Fibroblast of lung (primary cell): ENCODE data around the gene ATG10.

Source experiments
- CTCF ChIP-seq, 2 donors: IDR thresholded peaks in 1 of 2; conservative IDR thresholded peaks in 1 of 2; 1 replicate in 1 of 2; 2 replicates in 1 of 2; pipeline ENCODE4 v1.5.1; 2011 to 2012; ENCODE audit warnings: low read length in 2 of 2, control low read depth in 1 of 2, inconsistent platforms in 1 of 2, low read depth in 1 of 2, mild to moderate bottlenecking in 1 of 2
- EZH2 ChIP-seq: IDR thresholded peaks from 2 replicates; pipeline ENCODE4 v1.5.1; 2012; ENCODE audit warnings: low read length, control low read depth, mild to moderate bottlenecking; ENCODE audit errors: missing control alignments

- no peak for TF ChIP-seq EZH2
- TF ChIP-seq CTCF (conservative IDR thresholded peaks at IDR 0.05 in 1 of 2, IDR thresholded peaks at IDR 0.05 in 1 of 2; ENCODE audit: low read depth in 1 of 2, low read length in 2 of 2) = no peak
Measured at GRCh38 chr5:82160948-82161347, 189.1 kb downstream of the ATG10 start.
